Kidney tubule cell (primary cell): Measurements from ENCODE around the gene TM4SF4.

Experiments
- DNase-seq: peaks from one replicate; pipeline ENCODE4 v3.0.0-alpha.2; 2018; ENCODE audit warnings: low spot score

TM4SF4 gene

DNA sequence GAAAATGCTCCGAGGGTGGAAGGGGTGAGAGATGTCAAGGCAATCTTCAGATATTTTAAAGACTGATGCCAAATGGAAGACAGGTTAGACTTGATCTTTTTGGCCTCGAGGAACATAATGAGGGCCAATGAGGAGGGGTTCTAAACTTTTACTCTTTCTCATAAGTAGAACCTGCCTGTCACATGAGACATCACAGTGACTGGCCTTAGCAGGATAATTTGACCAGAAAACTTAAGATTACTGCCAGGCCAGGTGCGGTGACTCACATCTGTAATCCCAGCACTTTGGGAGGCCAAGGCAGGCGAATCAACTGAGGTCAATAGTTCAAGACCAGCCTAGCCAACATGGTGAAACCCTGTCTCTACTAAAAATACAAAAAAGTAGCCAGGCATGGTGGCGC lies 12.2 kb downstream of the TM4SF4 start:
- no peak for DNase-seq

DNA sequence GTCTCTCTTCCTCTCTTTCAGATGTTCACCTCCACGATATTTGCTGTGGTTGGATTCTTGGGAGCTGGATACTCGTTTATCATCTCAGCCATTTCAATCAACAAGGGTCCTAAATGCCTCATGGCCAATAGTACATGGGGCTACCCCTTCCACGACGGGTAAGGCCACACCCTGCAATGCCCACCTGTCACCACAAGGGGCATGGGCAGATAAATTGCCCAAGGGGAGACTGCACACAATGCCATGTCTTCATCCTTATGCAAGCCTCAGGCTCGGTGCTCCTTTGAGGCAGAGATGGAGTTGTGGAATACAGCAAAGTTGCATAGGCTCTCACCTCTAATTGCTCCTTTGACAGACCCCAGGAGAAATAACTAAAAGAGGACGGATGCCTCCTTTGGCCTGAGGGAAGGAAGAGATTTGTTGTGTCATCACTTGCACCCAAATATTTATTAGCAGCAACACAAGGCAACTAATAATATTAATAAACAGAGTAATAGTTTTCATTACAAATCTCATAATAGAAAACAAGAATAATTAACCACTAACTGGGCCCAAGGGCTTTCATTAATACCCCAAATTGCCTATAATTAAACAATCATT lies 13.2 kb downstream of the TM4SF4 start:
- no peak for DNase-seq

DNA sequence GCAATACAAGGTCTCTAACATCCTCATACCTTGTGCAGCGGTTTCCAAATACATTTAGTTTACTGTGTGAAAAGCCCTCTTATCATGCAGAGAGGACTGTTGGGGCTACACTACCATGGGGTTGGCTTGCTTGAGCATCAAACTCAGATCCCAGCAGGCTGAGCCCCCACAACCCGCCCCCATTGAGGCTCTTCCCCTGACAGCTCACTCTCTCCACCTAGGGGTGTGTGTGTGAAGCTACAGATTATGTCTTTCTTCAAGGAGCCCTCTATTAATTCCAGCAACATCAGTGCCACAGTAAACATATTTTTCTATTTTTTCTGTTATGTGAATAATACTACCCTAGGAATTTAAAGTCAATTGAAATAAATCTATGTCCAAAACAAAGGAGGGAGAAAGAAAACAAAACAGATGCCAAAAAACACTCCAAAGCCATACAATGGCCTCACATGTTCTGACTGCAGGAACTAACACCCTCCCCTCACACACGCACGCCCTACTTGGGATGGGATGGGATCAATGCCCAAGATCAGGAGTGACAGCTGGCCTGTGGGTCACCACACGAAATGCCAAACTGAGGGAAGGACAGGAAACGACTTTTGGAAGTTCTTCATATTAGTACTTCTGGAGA lies 14.7 kb downstream of the TM4SF4 start:
- no peak for DNase-seq

DNA sequence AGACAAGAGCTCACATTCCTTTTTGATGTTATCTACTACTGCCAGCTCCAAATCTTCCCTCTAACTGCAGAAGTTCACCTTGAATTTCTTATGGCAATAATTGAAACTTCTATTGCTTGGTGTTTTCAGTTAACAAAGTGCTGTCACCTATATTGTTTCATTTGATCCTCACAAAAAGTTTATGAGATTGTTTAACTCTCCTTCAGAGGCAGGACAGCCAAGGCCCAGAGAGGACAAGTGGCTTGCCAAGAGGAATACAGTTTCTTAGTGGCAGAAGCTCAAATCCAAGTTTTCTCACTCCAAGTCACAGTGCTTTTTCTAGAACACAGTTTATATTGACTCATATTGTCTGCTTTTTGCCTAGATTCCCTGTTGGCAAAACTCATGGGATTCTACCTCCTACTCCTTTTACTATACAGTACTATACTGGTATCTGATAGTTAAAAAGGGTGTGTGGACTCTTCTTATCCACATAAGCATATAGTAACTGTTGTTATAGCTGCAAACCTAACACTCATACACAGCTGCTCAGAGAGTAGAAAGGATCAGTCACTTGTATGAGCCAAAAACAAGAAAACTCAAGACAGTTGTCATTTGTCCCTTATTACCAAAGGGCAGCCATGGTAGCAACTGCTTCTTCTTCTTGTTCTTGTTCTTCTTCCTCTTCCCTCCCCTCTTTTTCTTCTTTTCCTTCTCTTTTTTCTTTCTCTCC lies 15.9 kb downstream of the TM4SF4 start:
- DNase-seq = no peak

DNA sequence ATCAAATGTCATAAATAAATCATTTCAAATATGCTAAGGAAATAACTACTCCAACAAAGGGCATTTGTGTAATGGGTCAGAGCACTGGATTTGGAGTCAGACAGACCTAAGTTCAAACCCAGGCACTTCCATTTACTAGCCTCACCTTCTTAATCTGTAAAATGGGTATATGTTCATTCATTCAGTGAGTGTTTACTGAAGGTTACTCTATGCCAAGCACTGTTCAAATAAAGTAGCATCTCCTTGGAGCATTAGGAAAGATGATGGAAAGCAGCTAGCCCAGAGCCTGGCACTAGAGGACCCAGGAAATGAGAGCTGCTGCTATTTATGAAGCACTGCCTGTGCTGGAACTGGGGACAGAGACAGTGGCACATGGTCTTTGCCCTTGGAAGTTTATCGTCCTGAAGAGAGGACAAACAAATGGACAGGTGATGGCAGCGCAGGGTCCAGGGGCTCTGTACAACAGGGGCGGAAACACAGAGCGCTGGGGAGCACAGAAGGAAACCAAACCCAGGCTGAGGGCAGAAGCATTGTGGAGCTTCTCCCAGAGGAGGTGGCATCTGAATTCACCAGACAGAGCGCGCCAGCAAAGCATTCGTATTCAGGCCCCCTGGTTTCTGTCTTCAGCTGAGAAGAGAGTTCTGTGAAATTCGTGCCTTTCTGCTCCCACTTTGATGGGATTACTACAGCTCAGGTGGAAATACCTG lies 19.0 kb downstream of the TM4SF4 start:
- DNase-seq = no peak

DNA sequence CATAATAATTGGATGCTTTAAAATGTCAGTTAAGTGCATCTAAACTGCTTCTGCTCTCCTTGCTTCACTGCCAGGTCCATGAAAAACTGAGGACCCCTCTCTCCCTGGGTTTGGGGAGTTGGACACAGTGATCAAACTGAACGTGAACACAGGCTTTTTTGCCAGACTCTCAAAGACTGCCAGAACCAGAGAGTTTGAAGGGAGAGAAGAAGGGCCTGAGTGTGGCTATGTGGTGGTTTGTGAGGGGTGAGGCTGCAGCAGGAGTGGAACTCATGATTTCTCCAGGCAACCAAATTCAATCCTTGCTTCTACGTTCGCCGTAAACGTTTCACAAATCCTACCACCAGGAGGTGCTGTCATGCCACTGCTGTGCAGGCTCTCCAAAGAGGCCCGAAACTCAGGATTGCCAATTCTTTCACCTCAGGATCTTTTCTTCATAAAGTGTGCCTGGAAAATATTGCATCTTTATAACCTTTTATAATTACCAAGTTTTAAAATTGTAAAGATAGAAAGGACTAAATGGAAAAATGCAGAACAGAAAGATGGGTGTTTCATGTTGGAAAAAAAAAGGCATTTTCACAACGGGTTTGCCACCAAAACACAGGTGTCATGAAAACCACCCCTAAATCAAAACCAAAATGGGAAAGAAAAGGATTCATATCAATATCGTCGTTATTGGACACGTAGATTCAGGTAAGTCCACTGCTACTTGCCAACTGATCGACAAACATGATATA lies 19.7 kb downstream of the TM4SF4 start:
- DNase-seq = peak; percentile 61

DNA sequence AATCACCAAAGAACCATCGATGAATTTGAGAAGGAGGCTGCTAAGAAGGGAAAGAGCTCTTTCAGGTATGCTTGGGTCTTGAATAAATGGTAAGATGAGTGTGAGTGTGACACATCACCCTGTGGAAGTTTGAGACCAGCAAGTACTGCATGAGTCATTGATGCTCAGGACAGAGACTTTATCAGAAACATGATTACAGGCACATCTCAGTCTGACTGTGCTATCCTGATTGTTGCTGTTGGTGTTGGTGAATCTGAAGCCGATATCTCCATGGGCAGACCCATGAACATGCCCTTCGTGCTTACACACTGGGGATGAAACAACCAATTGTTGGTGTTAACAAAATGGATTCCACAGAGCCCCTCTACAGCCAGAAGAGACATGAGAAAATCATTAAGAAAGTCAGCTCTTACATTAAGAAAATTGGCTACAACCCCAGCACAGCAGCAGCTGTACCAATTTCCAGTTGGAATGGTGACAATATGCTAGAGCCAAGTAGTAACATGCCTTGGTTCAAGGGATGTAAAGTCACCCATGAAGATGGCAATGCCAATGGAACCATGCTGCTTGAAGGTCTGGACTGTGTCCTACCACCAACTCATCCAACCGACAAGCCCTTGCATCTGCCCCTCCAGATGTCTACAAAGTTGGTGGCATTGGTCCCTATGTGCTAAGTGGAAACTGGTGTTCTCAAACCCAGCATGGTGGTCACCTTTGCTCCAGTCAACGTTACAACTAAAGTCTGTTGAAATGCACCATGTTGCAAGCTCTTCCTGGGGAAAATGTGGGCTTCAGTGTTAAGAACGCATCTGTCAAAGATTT lies 20.5 kb downstream of the TM4SF4 start:
- peak; percentile 84 for DNase-seq

DNA sequence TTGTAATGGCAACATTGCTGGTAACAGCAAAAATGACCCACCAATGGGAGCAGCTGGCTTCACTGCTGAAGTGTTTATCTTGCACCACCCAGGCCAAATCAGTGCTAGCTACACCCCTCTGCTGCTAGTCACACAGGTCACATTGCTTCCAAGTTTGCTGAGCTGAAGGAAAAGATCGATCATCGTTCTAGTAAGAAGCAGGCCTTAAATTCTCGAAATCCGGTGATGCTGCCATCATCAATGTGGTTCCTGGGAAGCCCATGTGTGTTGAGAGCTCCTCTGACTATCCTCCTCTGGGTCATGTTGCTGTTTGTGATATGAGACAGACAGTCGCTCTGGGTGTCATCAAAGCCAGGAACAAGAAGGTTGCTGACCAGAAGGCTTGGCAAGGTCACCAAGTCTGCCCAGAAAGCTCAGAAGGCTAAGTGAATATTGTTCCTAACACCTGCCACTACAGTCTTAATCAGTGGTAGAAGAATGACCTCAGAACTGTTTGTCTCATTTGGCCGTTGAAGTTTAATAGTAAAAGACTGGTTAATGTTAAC lies 21.2 kb downstream of the TM4SF4 start:
- DNase-seq = no peak

DNA sequence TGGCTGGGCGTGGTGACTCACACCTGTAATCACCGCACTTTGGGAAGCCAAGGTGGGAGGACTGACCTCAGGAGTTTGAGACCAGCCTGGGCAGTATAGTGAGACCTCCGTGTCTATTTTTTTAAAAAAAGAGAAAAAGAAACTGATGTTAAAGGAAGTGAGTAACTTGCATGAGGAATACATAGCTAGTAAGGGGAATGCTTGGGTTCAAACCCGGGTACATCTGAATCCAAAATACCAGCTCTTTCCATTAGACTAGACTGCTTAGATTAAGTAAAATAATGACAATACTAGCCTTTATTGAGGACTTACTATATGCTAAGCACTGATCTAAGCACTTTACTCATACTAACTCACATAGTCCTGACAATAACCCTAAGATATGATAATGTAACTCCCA lies 22.4 kb downstream of the TM4SF4 start:
- DNase-seq = no peak

DNA sequence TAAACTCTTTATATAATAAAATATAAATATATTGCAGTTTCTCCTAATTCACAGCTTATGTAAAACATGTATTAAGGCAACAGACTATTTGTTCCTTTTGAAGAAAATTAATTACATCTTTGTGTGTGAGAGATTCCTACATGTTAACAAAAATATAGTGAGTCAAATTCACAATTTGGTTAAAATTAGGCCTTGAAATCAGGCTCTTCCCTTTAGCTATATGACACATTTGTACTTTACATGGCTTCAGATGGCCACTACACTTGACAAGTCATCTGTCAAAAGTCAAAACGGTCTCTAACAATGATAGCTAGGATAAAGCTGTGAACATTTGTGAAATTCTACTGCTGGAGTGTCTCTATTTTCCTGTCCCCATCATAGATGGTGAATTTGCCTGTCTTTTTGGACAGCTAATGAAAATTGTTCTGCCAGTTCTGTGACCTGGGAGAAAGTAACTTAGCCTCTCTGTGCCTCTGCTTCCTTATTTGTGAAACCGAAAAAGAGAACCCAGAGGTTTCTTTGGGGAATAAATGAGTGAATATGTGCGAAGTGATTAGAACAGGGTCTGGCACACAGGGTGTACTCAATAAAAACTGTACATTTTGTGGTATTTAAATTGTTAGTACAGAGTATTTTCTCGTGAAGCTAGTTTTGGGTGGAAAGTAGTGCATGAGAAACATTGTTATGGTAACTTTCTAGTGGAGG lies 23.6 kb downstream of the TM4SF4 start:
- DNase-seq = no peak

DNA sequence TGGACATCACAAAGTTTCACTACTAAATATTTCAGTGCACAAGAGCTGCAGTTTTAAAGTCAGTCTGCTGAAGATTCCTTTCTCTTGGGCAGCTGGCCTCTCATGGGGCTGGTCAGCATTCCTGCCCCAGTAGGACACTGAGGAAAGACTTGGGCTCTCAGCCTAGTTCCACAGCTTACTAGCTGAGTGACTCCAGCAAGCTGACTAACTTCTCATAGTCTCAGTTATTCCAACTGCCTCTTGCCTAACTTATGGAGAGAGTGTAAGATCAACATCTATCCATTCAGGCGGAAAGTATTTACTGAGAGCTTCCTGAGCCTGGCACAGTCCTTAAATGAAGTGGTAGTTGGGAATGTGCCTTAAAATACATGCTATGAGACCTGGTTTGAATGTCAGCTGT lies 27.0 kb downstream of the TM4SF4 start:
- peak; percentile 81 for DNase-seq

DNA sequence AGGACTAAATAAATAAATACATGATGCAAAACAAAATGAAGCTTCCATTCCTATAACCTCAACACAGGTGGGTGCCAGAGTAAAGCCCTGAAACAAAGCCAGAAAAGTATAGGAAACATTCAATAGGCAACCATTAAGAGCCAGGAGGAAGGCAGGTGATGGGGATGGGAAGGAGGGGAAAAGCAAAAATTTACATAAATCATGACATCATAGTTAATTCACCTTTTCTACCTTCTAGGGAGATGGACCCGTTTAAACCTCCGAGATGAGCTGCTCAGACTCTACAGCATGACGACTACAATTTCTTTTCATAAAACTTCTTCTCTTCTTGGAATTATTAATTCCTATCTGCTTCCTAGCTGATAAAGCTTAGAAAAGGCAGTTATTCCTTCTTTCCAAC lies 27.9 kb downstream of the TM4SF4 start:
- no peak for DNase-seq

DNA sequence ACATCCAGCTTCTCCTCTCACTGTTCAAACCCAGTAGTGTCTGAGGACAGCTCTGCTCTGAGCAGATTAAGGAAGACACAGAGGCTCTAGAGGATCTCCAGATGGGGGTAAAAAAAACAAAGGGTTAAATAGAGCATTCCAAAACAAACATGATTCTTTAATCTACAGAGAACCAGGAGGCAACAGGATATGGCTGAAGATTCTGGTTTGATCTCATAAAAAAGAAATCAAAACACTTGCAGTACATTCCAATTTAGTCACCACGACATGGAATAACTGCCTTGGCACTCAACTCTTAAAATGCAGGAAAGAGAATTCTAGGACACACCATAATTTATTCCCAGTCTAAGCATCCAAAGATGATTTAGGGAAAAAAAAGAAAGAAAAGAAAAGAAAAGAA lies 32.0 kb downstream of the TM4SF4 start:
- DNase-seq = no peak

DNA sequence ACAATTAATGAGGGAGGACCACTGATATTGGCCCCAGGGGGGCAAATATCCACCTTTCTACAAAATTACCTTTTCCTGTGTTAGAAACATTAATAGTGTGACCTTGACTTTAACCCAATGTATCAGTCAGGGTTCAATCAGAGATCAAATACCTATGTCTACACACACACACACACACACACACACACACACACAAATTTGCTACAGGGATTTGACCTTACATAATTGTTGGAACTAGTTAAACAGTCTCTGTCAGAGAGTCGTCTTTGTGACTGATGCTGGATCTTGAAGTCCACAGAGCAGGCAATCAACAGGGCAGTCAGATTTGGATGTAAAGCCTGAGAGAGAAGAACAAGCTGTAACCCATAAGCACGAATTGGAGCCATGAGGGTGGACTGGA lies 32.5 kb downstream of the TM4SF4 start:
- DNase-seq = no peak

DNA sequence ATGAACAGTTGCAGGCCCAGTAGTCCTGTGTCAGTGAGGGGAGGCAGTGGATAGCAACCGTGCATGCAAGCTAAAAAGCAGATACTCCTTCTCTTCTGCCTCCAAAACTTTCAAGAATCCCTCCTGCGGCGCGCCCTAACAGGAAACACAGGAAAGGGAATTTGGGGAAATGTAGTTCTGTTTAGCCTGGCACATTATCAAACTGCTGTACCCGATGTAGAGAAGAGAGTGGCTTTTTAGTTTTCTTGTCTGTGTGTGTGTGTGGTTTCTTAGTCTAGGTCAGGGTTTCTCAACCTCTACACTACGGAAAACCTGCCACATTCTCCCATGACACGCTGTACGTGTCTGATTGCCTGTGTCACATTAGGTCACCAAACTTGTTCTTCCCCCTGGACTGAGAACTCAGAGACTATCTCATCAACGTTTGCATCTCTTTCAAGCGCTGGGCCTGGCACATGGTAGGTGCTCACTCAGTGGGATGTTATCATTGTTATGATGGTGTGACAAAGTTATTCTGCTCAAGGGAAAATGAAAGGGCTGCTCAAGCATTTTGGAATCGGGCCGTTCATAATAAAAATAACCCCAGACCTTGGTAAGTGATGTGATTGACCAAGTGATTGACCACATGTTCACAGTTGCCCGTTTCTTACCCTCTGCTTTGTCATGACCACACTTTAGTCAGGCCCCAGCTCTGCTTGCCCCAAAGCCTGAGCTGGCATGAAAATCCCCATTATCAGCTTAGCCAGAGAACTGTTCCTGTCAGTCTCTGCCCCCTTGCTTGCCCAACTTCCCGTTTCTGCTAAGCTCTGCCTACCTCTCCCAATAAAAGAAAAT lies 33.2 kb downstream of the TM4SF4 start:
- peak; percentile 32 for DNase-seq

DNA sequence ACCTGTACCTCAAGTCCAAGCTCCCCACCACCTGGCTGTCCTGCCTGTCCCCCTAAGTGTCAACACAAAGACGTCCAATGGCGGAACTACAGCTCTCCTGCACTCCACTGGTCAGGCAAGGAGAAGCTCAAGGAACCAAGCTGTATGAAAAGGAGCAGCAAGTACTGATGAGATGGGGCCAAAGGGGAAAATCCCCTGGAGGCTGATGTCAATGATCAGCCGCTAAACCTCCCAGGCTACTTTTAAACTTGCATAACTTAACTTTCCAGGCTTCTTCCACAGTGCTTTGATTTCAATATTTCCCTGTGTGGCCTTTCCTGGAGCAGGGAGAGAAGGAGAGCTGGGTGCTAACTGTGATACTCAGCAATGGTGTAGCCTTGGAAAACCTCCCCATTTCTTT lies 35.0 kb downstream of the TM4SF4 start:
- DNase-seq = peak; percentile 21

DNA sequence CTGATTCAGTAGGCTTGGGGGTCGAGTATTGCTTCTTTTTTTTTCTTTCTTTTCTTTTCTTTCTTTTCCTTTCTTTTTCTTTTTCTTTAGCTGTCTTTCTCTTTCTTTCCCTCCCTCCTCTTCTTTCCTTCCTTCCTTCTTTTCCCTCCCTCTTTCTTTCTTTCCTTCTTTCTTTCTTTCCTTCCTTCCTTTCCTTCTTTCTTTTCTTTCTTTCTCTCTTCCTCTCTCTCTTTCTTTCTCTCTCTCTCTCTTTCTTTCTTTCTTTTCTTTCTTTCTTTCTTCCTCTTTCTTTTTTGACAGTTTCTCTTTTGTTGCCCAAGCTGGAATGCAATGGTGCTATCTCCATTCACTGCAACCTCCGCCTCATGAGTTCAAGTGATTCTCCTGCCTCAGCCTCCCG lies 36.0 kb downstream of the TM4SF4 start:
- DNase-seq = no peak

DNA sequence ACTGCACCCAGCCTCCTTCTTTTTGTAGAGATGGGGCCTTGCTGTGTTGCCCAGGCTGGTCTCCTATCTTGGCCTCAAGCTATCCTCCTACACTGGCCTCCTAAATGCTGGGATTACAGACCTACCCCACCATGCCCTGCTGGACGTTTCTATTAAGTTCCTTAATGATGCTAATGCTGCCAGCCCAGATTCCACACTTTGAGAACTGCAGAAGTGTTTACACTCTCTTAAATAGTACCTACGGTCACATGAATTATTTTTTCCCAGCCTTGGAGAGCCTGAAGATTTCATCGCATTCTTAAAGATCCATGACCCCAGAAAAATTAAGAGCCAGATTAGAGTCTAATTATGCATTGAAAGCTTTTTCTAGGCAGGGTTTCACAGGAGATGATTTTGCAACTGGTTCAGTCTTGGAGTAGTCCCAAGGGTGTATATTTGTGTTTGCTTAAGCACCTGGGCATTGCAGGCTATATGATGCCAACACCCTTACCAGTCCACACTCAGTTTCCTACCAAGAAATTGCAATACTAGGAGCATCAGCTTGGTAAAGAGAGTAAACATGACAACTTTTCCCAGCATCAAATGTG lies 36.6 kb downstream of the TM4SF4 start:
- no peak for DNase-seq
